ENCODE data around the gene FAM13C.
"Not testable (repeated sequence)": the region's sequence is repeated elsewhere in the genome, so short reads cannot be mapped to it uniquely, and the experiment has no call there.

FAM13C gene

DNA sequence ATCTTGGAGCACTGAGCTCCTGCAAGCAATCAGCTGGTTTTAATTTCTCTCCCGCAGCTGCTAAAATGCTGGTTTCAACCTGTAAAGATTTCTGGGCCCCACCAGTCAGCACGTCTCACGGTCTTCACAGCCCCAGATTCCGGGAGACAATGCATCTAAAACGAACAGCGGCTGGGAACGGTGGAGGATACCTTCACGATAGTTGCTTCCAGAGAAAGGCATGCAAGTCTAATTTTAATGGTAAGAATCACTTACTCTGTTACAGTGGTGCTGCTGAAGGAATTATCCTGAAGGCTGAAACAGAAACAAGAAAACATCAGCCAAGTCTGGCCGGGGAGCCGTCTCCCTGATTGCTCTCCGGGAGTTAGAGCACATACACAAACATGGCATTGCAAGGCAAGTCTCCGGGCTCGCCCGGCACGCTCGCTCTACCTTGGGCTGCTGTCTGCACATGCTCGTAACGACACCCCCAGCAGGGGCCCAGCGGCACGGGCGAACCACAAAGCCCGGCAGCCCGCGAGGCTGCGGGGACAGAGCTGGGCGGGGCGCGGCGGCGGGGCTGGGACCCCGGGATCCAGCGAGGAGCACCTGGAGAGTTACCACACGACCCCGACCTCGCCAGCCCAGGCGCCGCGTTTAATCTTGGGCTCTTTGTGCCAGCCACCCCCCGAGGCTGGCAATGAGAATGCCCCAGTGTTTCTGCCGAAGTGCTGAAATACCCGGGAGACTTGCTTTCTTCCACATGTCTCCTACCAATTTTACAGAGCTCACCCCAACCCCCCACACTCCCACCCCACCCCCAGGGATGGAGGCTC lies at the start of gene FAM13C:
Gene FAM13C, minus strand, starts transcription at position 406 of the 815 bp plus-strand sequence. Its CDS starts 89 bp downstream, at position 317.
- Histone ChIP-seq H3K27me3 (no peaks in the 10 kb centered on the region), H3K36me3 (no peaks in the 10 kb centered on the region), H3K4me3 (peak within 1 kb of the TSS; percentile 61 to 79), H3K9me3 (no peaks in the 10 kb centered on the region), H3K4me1 (peaks cover 0 to 25% (median 9%) of the 10 kb centered on the region in 4 donors), H3K27ac (peak within 1 kb of the TSS; percentile 85 to 87)
- TF ChIP-seq, protein P1, sequence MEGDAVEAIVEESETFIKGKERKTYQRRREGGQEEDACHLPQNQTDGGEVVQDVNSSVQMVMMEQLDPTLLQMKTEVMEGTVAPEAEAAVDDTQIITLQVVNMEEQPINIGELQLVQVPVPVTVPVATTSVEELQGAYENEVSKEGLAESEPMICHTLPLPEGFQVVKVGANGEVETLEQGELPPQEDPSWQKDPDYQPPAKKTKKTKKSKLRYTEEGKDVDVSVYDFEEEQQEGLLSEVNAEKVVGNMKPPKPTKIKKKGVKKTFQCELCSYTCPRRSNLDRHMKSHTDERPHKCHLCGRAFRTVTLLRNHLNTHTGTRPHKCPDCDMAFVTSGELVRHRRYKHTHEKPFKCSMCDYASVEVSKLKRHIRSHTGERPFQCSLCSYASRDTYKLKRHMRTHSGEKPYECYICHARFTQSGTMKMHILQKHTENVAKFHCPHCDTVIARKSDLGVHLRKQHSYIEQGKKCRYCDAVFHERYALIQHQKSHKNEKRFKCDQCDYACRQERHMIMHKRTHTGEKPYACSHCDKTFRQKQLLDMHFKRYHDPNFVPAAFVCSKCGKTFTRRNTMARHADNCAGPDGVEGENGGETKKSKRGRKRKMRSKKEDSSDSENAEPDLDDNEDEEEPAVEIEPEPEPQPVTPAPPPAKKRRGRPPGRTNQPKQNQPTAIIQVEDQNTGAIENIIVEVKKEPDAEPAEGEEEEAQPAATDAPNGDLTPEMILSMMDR (IDR thresholded peaks at IDR 0.05): no peak
- intact Hi-C loops (cut with DNase I; ENCODE audit: low total_unique reads): no loop called here
- peak; percentile 71 to 78 for DNase-seq

- H3K27me3 ChIP-seq: no peaks in the 10 kb centered on the region
- TF ChIP-seq, protein P1 (IDR thresholded peaks at IDR 0.05): no peak
- no peak overlapping the region for H3K27ac ChIP-seq
- no peak for DNase-seq
- intact Hi-C loops (cut with DNase I; ENCODE audit: low total_unique reads): no loop called here
- H3K4me1 ChIP-seq: no peaks in the 10 kb centered on the region
- H3K4me3 ChIP-seq: no peak overlapping the region
- H3K9me3 ChIP-seq: no peaks in the 10 kb centered on the region
- H3K36me3 ChIP-seq: no peaks in the 10 kb centered on the region
These were observed 42.9 kb upstream of the FAM13C start for GRCh38 chr10:59405235-59405634.

- TF ChIP-seq, protein P1 (IDR thresholded peaks at IDR 0.05): no peak
- no peaks in the 10 kb centered on the region for H3K36me3 ChIP-seq
- H3K4me3 ChIP-seq: no peak overlapping the region
- no peak for DNase-seq
- no peak overlapping the region for H3K27ac ChIP-seq
- no peaks in the 10 kb centered on the region for H3K9me3 ChIP-seq
- intact Hi-C loops (cut with DNase I; ENCODE audit: low total_unique reads): no loop called here
- H3K4me1 ChIP-seq: no peaks in the 10 kb centered on the region
- H3K27me3 ChIP-seq: no peaks in the 10 kb centered on the region
These were observed 37.9 kb upstream of the FAM13C start for GRCh38 chr10:59400214-59400613.

DNA sequence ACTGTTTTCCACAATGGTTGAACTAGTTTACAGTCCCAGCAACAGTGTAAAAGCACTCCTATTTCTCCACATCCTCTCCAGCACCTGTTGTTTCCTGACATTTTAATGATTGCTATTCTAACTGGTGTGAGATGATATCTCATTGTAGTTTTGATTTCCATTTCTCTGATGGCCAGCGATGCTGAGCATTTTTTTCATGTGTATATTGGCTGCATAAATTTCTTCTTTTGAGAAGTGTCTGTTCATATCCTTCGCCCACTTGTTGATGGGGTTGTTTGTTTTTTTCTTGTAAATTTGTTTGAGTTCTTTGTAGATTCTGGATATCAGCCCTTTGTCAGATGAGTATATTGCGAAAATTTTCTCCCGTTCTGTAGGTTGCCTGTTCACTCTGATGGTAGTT lies 37.0 kb upstream of the FAM13C start:
- H3K36me3 ChIP-seq; DNase-seq; H3K27ac ChIP-seq; H3K4me1 ChIP-seq; H3K27me3 ChIP-seq; H3K9me3 ChIP-seq; intact Hi-C loops (cut with DNase I; ENCODE audit: low total_unique reads); H3K4me3 ChIP-seq: not testable (repeated sequence)

- intact Hi-C loops (cut with DNase I; ENCODE audit: low total_unique reads): no loop called here
- no peaks in the 10 kb centered on the region for H3K27me3 ChIP-seq
- no peak overlapping the region for H3K4me3 ChIP-seq
- no peaks in the 10 kb centered on the region for H3K36me3 ChIP-seq
- no peaks in the 10 kb centered on the region for H3K9me3 ChIP-seq
- H3K4me1 ChIP-seq: no peaks in the 10 kb centered on the region
- no peak overlapping the region for H3K27ac ChIP-seq
- DNase-seq: no peak
- TF ChIP-seq, protein P1 (IDR thresholded peaks at IDR 0.05): no peak
These were observed 35.6 kb upstream of the FAM13C start for GRCh38 chr10:59397961-59398360.

GRCh38 chr10:59395984-59396383 lies 33.6 kb upstream of the FAM13C start:
- Histone ChIP-seq H3K27me3 (no peaks in the 10 kb centered on the region), H3K36me3 (no peaks in the 10 kb centered on the region), H3K27ac (no peak overlapping the region), H3K4me1 (peaks cover 0 to 8% (median 2%) of the 10 kb centered on the region in 4 donors), H3K4me3 (no peak overlapping the region), H3K9me3 (no peaks in the 10 kb centered on the region)
- intact Hi-C loops (cut with DNase I; ENCODE audit: low total_unique reads): no loop called here
- TF ChIP-seq, protein P1 (IDR thresholded peaks at IDR 0.05): no peak
- DNase-seq: no peak
